SK-N-SH treated with all-trans-retinoic acid at 6 μM for 48 hours (cell line): ENCODE measurements around the gene ACOXL.

ENCODE experiments used
- ATAC-seq: fragments of 200-7000 bp; cut with Tn5 transposase; 3 replicates; pipeline ENCODE4 v1.9.1; 2020; ENCODE audit warnings: mild to moderate bottlenecking, moderate library complexity
- BACH2 ChIP-seq: fragments of 250-450 bp; sonication (Bioruptor Pico); IDR thresholded peaks from 2 replicates; pipeline ENCODE4 v1.9.0; 2021; ENCODE audit warnings: mild to moderate bottlenecking, borderline replicate concordance
- CREB5 ChIP-seq: fragments of 250-450 bp; sonication (Bioruptor Pico); IDR thresholded peaks from 2 replicates; pipeline ENCODE4 v1.5.1; 2020; ENCODE audit warnings: low read depth, mild to moderate bottlenecking, moderate library complexity
- CSDC2 ChIP-seq: fragments of 250-450 bp; sonication (Bioruptor Pico); IDR thresholded peaks from 2 replicates; pipeline ENCODE4 v1.5.0; 2020; ENCODE audit warnings: mild to moderate bottlenecking, moderate library complexity
- ESRRG ChIP-seq: fragments of 250-450 bp; sonication (Bioruptor Pico); IDR thresholded peaks from 2 replicates; pipeline ENCODE4 v1.6.1; 2021; ENCODE audit warnings: mild to moderate bottlenecking
- GLIS3 ChIP-seq: fragments of 250-450 bp; sonication (Bioruptor Pico); IDR thresholded peaks from 2 replicates; pipeline ENCODE4 v1.5.0; 2020; ENCODE audit warnings: mild to moderate bottlenecking, moderate library complexity
- PATZ1 ChIP-seq: fragments of 250-450 bp; sonication (Bioruptor Pico); IDR thresholded peaks from 2 replicates; pipeline ENCODE4 v1.8.0; 2020; ENCODE audit warnings: mild to moderate bottlenecking, moderate library complexity, borderline replicate concordance
- POU6F1 ChIP-seq: fragments of 250-450 bp; sonication (Bioruptor Pico); IDR thresholded peaks from 2 replicates; pipeline ENCODE4 v1.8.0; 2021; ENCODE audit warnings: low read depth, mild to moderate bottlenecking, moderate library complexity, borderline replicate concordance
- PPARA ChIP-seq: fragments of 250-450 bp; sonication (Bioruptor Pico); IDR thresholded peaks from 2 replicates; pipeline ENCODE4 v1.5.0; 2020; ENCODE audit warnings: mild to moderate bottlenecking, borderline replicate concordance
- RARB ChIP-seq: fragments of 250-450 bp; sonication (Bioruptor Pico); IDR thresholded peaks from 2 replicates; pipeline ENCODE4 v1.8.0; 2021; ENCODE audit warnings: mild to moderate bottlenecking, moderate library complexity
- SNAI2 ChIP-seq: fragments of 250-450 bp; sonication (Bioruptor Pico); IDR thresholded peaks from 2 replicates; pipeline ENCODE4 v1.5.0; 2020; ENCODE audit warnings: mild to moderate bottlenecking, moderate library complexity
- TCF4 ChIP-seq: fragments of 250-450 bp; sonication (Bioruptor Pico); IDR thresholded peaks from 2 replicates; pipeline ENCODE4 v1.8.0; 2021; ENCODE audit warnings: mild to moderate bottlenecking, moderate library complexity, borderline replicate concordance
- TSHZ2 ChIP-seq: fragments of 250-450 bp; sonication (Bioruptor Pico); IDR thresholded peaks from 2 replicates; pipeline ENCODE4 v1.5.0; 2020; ENCODE audit warnings: mild to moderate bottlenecking, moderate library complexity
- ZFP30 ChIP-seq: fragments of 450-650 bp; formaldehyde crosslinking; IDR thresholded peaks from 2 replicates; pipeline ENCODE4 v1.5.0; 2022; ENCODE audit warnings: mild to moderate bottlenecking, moderate library complexity
- ZNF565 ChIP-seq: fragments of 450-650 bp; formaldehyde crosslinking; conservative IDR thresholded peaks from 2 replicates; pipeline ENCODE4 v1.5.0; 2020; ENCODE audit warnings: low read depth, mild to moderate bottlenecking, moderate library complexity
- ZNF70 ChIP-seq: fragments of 450-650 bp; formaldehyde crosslinking; IDR thresholded peaks from 2 replicates; pipeline ENCODE4 v1.5.0; 2020; ENCODE audit warnings: mild to moderate bottlenecking, moderate library complexity
- ZNF8 ChIP-seq: fragments of 450-650 bp; formaldehyde crosslinking; IDR thresholded peaks from 2 replicates; pipeline ENCODE4 v1.5.0; 2020; ENCODE audit warnings: mild to moderate bottlenecking, moderate library complexity

Gene ACOXL

GRCh38 chr2:110751642-110752041, 19.3 kb downstream of the ACOXL start:
- ATAC-seq = no peak
- TF ChIP-seq RARB (CRISPR knock-in tag) (no peak), TSHZ2 (CRISPR knock-in tag) (no peak), POU6F1 (CRISPR knock-in tag) (no peak), PATZ1 (no peak)

GRCh38 chr2:110752871-110753270, 20.5 kb downstream of the ACOXL start:
- no peak for TF ChIP-seq CSDC2 (CRISPR knock-in tag)
- TF ChIP-seq, all 23 proteins: peak for 0
- no peak for ATAC-seq

- no peak for ATAC-seq
- TF ChIP-seq GLIS3 (no peak), ZNF565 (CRISPR knock-in tag) (no peak), CREB5 (CRISPR knock-in tag) (no peak), BACH2 (CRISPR knock-in tag) (no peak), SNAI2 (no peak), ZFP30 (CRISPR knock-in tag) (no peak), ZNF8 (no peak), RARB (CRISPR knock-in tag) (no peak), ZNF70 (CRISPR knock-in tag) (no peak), TCF4 (CRISPR knock-in tag) (no peak), CSDC2 (CRISPR knock-in tag) (no peak), PPARA (CRISPR knock-in tag) (no peak), TSHZ2 (CRISPR knock-in tag) (no peak), POU6F1 (CRISPR knock-in tag) (no peak), PATZ1 (no peak), ESRRG (CRISPR knock-in tag) (no peak)
Measured at GRCh38 chr2:110755491-110756078, 23.2 kb downstream of the ACOXL start.
